GM18520 (cell line): ENCODE results near the gene SLC1A5.
"Not testable (repeated sequence)": the region's sequence is repeated elsewhere in the genome, so short reads cannot be mapped to it uniquely, and the experiment has no call there.

ENCODE experiments used
- ATAC-seq: cut with Tn5 transposase; IDR thresholded peaks from one replicate; pipeline ENCODE4 v1.9.1; 2021; ENCODE audit not compliant: unreplicated experiment

Gene SLC1A5

DNA sequence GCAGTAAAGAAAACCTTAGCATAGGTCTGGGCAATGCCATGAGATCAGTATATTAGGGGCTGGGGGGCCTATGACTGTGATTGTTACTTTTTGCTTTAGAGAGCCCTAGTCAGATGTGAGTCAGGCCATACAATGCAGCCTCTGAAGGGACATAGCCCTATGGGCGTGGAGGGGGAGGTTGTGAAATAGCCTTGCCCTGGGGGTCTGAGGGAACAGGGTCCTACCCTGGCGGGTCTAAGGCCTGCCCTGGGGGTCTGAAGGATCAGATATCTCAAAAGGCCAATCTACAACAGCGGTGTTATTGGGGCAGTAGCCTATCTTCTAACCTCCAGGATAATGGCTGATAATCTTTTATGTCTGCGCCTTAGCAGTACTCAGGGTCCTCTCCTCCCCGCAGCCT, 13.8 kb upstream of the SLC1A5 start:
- no peak for ATAC-seq

DNA sequence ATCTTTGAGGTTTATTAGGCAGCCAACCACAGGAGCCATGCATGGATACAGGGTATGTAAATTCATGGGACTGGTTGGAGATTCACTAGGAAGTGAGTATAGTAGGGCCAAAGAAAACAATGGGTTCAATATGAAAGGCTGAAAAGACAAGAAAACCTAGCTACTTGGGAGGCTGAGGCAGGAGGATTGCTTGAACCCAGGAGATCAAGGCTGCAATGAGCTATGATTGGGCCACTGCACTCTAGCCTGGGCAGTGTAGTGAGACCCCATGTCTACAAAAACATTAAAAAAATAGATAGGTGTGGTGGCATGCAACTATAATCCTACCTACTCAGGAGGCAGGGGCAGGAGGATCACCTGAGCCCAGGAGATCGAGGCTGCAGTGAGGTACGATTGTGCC, 10.3 kb upstream of the SLC1A5 start:
- ATAC-seq, result no peak

DNA sequence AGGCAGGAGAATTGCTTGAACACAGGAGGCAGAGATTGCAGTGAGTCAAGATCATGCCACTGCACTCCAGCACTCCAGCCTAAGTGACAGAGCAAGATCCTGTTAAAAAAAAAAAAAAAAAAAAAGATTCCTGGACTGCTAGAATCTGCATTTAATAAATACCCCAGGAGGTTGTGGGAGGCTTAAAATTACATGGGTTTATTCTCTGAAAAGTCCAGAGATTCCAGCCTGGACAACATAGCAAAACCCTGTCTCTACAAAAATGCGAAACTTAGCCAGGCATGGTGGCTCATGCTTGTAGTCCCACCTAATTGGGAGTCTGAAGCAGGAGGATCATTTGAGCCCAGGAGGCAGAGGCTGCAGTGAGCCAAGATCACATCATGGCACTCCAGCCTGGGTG, 9.5 kb upstream of the SLC1A5 start:
- no peak for ATAC-seq

DNA sequence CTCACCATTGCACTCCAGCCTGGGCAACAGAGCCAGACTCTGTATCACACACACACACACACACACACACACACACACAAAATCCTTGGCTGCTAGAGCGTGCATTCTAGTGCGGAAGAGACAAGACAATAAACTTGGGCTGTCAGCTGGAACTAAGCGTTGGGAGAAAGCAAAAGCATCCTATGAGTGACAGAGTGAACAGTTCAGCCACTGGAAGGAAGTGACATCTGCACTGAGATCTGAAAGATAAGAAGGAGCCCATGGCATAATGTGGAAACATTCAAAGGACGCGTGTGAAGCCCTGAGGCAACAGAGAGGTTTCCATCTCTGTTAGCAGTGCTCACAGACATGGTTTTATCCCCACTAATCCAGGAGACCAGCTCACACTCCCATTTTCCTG, 3.5 kb upstream of the SLC1A5 start:
- ATAC-seq, result no peak

GRCh38 chr19:46789371-46789770, 977 bp upstream of the SLC1A5 start:
- no peak for ATAC-seq

GRCh38 chr19:46788968-46789338, 559 bp upstream of the SLC1A5 start:
- ATAC-seq, result no peak

- no peak for ATAC-seq
These were observed 798 bp downstream of the SLC1A5 start for GRCh38 chr19:46787331-46788261.

DNA sequence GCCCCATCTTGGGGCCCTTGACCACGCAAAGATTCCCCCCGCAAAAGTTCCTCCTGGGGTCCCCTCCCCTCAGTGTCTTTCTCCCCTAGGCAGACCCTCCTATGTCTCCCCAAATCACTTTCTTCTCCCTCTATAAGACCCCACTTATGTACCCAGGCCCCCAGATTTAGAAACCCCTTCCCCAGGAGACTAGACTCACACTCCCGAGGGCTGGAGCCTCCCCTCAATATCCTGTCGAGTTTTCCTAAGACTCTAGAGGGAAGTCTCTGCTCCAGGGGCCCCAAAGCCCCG, 1.4 kb downstream of the SLC1A5 start:
- no peak for ATAC-seq

- no peak for ATAC-seq
These were observed 2.0 kb downstream of the SLC1A5 start for GRCh38 chr19:46786236-46787039.

DNA sequence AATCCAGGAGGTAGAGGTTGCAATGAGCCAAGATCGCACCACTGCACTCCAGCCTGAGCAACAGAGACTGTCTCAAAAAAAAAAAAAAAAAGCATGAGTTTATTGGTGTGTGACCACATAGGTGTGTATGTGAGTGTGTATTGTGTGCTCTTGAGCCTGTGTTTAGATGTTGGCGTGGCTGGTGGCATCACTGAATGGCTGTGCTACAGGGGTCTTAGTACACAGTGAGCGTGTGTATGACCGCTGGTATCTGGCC, 2.5 kb downstream of the SLC1A5 start:
- ATAC-seq, result no peak

DNA sequence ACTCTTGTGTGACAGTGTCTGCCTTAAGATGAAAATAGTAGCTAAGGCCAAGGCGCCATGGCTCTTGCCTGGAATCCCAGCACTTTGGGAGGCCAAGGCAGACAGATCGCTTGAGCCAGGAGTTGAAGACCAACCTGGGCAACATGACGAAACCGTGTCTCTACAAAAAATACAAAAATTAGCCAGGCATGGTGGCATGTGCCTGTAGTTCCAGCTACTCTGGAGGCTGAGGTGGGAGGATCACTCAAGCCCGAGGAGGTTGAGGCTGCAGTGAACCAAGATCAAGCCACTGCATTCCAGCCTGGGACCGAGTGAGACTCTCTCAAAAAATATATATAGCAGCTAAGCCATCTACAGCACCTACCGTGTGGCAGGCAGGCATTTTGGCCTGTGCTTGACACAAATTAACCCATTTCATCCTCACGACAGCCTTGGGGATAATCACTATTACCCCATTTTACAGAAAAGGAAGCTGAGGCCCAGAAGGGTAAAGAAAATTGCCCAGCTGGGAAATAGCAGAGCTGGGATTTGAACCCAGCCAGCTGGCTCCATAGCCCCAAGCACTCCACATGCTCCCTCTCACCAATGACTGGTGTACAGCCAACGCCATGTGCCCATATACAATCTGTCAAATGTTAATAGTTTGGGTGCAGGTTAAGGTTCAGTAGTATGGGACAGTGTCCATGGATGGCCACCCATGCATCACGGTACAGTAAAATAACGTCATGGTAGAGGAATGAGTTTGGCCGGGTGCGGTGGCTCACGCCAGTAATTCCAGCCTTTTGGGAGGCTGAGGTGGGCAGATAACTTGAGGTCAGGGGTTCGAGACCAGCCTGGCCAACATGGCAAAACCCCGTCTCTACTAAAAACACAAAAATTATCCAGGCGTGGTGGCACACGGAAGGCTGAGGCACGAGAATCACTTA, 3.1 kb downstream of the SLC1A5 start:
- no peak for ATAC-seq

DNA sequence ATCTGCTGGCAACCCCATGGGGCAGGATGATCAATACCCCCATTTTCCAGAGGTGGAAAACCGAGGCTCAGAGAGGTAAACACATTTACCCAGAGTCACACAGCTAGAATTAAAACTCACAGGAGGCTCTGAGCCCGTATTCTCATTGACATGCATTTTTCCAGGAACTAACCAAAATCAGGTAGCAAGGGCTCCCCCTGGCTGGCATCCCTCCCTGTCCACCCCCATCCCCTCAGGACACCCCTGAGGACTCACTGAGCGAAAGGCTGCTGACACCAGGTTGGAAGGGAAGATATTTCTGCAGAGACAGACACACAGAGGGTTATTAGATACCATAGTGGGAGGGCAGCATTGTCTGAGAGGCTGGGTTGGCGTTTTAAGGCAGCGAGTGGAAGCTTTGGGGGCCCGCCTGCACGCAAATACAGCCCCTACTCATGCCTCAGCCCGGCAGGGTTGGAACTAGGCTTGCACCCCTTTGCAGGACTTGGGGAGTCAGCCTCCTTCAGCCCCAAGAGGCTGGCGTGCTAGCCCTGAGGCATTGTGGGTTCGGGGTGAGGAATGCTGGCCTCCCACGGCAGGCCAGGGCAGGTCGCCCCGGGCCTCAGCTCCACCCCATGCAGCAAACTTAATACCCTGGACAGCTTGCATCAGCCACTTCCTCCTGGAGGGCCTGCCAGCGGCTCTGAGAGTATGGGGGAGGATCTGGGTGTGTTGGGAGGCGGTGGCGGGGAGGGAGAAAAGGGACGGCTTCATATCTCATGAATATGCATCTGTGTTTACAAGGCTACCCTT, 3.9 kb downstream of the SLC1A5 start:
- ATAC-seq, result peak; percentile 29

- ATAC-seq, result no peak
These were observed 4.7 kb downstream of the SLC1A5 start for GRCh38 chr19:46783670-46784069.

DNA sequence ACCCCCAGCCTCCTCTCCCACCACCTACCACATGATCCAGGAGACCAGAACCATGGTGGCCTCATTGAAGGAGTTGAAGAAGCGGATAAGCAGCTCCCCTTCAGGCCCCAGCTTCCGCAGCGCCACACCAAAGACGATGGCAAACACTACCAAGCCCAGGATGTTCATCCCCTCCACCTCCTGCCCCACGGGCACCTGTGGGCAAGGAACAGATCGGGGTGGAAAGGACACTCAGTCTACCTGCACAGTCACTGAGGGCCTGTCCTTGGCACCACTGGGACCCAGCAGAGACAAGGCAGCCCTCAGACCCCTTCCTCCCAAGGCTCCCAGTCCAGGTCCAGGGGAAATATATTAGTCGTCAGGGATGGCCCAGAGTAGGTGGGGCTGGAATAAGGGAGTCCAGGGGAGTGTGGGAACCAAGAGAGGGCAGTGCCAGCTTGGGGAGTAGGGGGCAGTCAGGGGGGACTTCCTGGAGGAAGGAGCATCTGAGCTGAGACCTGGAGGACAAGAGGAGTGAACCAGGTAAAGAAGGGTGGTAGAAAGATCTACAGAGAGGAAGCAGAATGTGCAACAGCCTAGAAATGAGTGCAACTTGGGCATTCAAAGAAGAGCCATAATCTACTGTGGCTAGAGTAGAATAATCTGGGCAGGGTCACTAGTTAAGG, 5.9 kb downstream of the SLC1A5 start:
- ATAC-seq, result no peak

DNA sequence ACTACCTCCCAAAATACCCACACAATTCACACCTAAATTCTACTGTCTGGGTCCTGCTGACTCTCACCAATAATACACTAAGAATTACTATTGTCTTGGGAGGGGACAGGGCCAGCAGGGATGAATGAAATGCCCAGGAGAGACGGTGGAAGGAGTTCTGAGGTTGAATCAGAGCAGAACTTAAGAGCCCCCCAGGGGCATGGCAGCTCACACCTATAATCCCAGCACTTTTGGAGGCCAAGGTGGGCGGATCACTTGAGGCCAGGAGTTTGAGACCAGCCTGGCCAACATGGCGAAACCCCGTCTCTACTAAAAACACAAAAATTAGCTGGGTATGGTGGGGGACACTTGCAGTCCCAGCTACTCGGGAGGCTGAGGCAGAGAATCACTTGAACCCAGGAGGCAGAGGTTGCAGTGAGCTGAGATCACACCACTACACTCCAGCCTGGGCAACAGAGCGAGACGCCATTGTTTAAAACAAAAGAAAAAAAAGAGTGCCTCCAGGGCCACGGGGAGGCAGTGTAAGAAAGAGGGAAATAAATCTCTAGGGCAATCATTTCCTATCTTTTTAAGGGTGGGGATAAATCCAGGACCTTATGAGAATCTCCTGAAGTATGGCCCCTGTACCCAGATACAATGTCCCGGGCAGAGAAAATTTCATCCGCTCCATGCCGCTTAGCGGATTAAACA, 10.3 kb downstream of the SLC1A5 start:
- not testable (repeated sequence) for ATAC-seq

DNA sequence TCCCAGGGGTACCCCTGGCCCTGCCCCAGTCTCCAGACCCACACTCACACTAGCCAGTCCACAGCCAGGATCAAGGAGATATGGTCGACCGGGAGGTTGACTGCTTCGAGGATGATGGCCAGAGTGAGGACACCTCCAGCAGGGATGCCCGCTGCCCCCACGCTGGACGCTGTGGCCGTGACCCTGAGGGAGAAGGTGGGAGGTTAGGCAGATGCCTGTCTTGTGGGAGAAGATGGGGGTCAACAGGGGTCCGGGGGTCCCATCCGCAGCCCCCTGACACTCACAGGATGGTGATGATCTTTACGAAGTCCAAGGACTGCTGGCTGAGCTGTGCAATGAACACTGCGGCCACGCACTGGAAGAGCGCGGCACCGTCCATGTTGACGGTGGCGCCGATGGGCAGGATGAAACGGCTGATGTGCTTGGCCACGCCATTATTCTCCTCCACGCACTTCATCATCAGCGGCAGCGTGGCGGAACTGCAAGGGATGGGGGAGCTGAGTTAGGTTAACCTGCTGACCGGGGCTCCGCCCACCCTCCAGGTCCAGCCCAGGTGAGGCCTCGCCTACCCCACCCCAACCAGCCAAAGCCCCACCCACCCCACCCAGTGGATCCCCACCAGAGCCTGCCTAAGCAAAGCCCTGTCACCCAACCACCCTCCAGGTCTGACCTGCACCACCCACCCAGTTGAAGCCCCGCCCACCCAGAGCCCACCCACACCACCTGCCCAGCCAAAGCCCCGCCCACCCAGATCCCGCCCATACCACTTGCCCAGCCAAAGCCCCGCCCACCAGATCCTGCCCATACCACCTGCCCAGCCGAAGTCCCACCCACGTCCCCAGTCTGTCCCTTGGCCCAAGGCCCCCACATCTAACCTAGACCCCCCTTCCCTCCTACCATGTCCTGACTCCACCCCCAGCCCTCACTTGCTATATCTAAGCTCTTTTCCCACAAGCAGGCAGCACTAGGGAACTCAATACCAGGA, 11.2 kb downstream of the SLC1A5 start:
- no peak for ATAC-seq

DNA sequence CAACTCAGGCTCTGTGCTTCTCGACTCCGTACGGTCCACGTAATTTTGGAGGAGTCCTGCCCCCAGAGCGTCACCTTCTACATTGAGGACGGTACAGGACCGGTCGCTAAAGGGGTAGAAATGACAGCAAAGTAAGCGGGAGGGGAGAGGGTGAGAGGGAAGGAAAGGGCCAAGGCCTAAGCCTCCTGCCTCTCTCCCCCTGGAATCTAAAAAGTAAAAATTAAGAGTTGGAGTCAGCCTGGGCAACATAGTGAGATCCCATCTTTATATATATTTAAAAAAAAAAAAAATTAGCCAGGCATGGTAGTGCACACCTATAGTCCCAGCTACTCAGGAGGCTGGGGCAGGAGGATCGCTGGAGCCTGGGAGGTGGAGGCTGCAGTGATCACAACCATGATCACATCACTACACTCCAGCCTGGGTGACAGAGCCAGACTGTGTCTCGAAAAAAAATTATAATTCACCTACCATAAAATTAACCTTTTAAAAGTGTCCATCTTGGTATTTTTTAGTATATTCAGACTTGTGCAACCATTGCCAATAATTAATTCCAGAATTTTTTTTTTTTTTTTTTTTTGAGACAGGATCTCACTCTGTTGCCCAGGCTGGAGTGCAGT, 12.6 kb downstream of the SLC1A5 start:
- ATAC-seq, result no peak

GRCh38 chr19:46773018-46773399, 15.4 kb downstream of the SLC1A5 start:
- ATAC-seq, result no peak
